Thyroid gland (tissue), 4 donors: ENCODE data around the gene CNBD2. TPM values are rescaled to one million over a fixed set of nuclear protein-coding genes. Genes with fewer than 3 reads are reported as not detected.
"Not testable (repeated sequence)": the region's sequence is repeated elsewhere in the genome, so short reads cannot be mapped to it uniquely, and the experiment has no call there.

Experiments used
- DNase-seq, 2 donors: peaks; one replicate each; pipeline ENCODE4 v3.0.0-alpha.2; 2019
- H3K27ac ChIP-seq, 3 donors: fragments of 200-600 bp; sonication (generic); 1 replicate in 2 of 3; 2 replicates in 1 of 3; pipeline ENCODE4 v1.5.1; 2016 to 2019; ENCODE audit warnings: mild to moderate bottlenecking in 1 of 3, moderate library complexity in 1 of 3
- H3K27me3 ChIP-seq: fragments of 200-600 bp; sonication (generic); one replicate; pipeline ENCODE4 v1.5.1; 2019
- H3K36me3 ChIP-seq, 2 donors: fragments of 200-600 bp; sonication (generic); one replicate each; pipeline ENCODE4 v1.5.1; 2016 to 2019
- H3K4me1 ChIP-seq, 2 donors: fragments of 200-600 bp; sonication (generic); one replicate each; pipeline ENCODE4 v1.5.1; 2017 to 2019
- H3K4me3 ChIP-seq, 3 donors: fragments of 200-600 bp; sonication (generic); replicated peaks in 1 of 3; 1 replicate in 2 of 3; 2 replicates in 1 of 3; pipeline ENCODE4 v1.5.1; 2016; ENCODE audit warnings: mild to moderate bottlenecking in 1 of 3
- H3K9me3 ChIP-seq: fragments of 200-600 bp; sonication (generic); one replicate; pipeline ENCODE4 v1.5.1; 2017
- POLR2A ChIP-seq, 2 donors: fragments of 450-650 bp; IDR thresholded peaks; one replicate each; pipeline ENCODE4 v1.6.1; 2017; ENCODE audit warnings: antibody characterized with exemption in 2 of 2, mild to moderate bottlenecking in 2 of 2, moderate library complexity in 1 of 2
- WGBS, 2 donors: methylation state at CpG; one replicate each; pipeline ENCODE4 v1.1.5; 2017; 5-methylcytosine and 5-hydroxymethylcytosine counted together
- intact Hi-C: fragments of 100-400 bp; cut with DNase I; formaldehyde crosslinking; loops from one replicate; pipeline ENCODE4 v1.15.1; 2023
- total RNA-seq, 4 donors: library from RNA; depleted of rRNA; stranded (reverse); fragments of >200 nt; gene quantifications; one replicate each; pipeline ENCODE4 v1.2.3, GENCODE V29; 2016
- TF ChIP-seq, protein P1 (sequence below), 6 experiments: fragments of 200-600 bp in 3 of 6; fragments of 450-650 bp in 3 of 6; sonication (generic) in 3 of 6; IDR thresholded peaks; one replicate each; pipeline ENCODE4 v1.5.1; 2016 to 2019; ENCODE audit warnings: antibody characterized with exemption in 6 of 6, mild to moderate bottlenecking in 2 of 6, inconsistent platforms in 1 of 6, moderate library complexity in 1 of 6

The CNBD2 gene
- total RNA-seq, 4 donors from 2014 or later, result 3.0 to 4.5 (median 3.8) TPM

- H3K4me1 ChIP-seq, result no peaks in the 10 kb centered on the region
- intact Hi-C loops, result loop anchor here (5.0 kb wide), 2 partner anchors 147 to 202 kb away; no protein-coding TSS in a partner anchor
- 3 to 8% methylated on average over 5 to 6 of the region's 6 CpGs for WGBS, 2 donors
- DNase-seq, result peak; percentile 90 to 91
- no peak overlapping the region for H3K4me3 ChIP-seq
- H3K9me3 ChIP-seq, result no peaks in the 10 kb centered on the region
- H3K36me3 ChIP-seq, result no peaks in the 10 kb centered on the region
- TF ChIP-seq, protein P1, sequence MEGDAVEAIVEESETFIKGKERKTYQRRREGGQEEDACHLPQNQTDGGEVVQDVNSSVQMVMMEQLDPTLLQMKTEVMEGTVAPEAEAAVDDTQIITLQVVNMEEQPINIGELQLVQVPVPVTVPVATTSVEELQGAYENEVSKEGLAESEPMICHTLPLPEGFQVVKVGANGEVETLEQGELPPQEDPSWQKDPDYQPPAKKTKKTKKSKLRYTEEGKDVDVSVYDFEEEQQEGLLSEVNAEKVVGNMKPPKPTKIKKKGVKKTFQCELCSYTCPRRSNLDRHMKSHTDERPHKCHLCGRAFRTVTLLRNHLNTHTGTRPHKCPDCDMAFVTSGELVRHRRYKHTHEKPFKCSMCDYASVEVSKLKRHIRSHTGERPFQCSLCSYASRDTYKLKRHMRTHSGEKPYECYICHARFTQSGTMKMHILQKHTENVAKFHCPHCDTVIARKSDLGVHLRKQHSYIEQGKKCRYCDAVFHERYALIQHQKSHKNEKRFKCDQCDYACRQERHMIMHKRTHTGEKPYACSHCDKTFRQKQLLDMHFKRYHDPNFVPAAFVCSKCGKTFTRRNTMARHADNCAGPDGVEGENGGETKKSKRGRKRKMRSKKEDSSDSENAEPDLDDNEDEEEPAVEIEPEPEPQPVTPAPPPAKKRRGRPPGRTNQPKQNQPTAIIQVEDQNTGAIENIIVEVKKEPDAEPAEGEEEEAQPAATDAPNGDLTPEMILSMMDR (IDR thresholded peaks at IDR 0.05), result peak; percentile 73 to 95 (median 88)
- TF ChIP-seq POLR2A (IDR thresholded peaks at IDR 0.05), result no peak
- no peak overlapping the region for H3K27ac ChIP-seq
- H3K27me3 ChIP-seq, result no peaks in the 10 kb centered on the region
These were observed 26.6 kb downstream of the CNBD2 start for GRCh38 chr20:35994994-35995453.

DNA sequence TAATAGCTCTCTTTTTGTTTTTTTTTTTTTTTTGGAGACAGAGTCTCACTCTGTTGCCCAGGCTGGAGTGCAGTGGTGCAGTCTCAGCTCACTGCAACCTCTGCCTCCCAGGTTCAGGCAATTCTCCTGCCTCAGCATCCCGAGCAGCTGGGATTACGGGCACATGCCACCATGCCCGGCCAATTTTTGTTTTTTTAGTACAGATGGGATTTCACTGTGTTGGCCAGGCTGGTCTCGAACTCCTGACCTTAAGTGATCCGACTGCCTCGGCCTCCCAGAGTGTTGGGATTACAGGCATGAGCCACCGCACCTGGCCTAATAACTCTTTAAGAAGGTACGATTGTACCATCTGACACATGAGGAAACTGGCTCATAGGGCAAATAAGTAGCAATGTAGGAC is 28.1 kb downstream of the CNBD2 start:
- not testable (repeated sequence) for H3K4me3 ChIP-seq, H3K9me3 ChIP-seq, H3K4me1 ChIP-seq, DNase-seq, H3K27ac ChIP-seq, H3K36me3 ChIP-seq, H3K27me3 ChIP-seq
- 93 to 95% methylated on average over 8 of the region's 8 CpGs for WGBS, 2 donors
- intact Hi-C loops, result loop anchor here (5.0 kb wide), 2 partner anchors 146 to 201 kb away; no protein-coding TSS in a partner anchor

- DNase-seq, H3K27me3 ChIP-seq, H3K27ac ChIP-seq, H3K4me3 ChIP-seq, H3K36me3 ChIP-seq, H3K4me1 ChIP-seq, H3K9me3 ChIP-seq, intact Hi-C loops: not testable (repeated sequence)
- 97% methylated on average over 6 of the region's 34 CpGs; no CpG with 5 or more reads in 1 of the 2 donors for WGBS, 2 donors
These were observed 32.9 kb downstream of the CNBD2 start for GRCh38 chr20:36001331-36001730.

GRCh38 chr20:36002855-36003254 is 34.5 kb downstream of the CNBD2 start:
- no peaks in the 10 kb centered on the region for H3K4me1 ChIP-seq
- intact Hi-C loops, result no loop called here
- no peak overlapping the region for H3K27ac ChIP-seq
- H3K4me3 ChIP-seq, result no peak overlapping the region
- H3K9me3 ChIP-seq, result no peaks in the 10 kb centered on the region
- H3K27me3 ChIP-seq, result no peaks in the 10 kb centered on the region
- no peak for TF ChIP-seq POLR2A (IDR thresholded peaks at IDR 0.05)
- TF ChIP-seq, protein P1 (IDR thresholded peaks at IDR 0.05), result no peak
- H3K36me3 ChIP-seq, result no peaks in the 10 kb centered on the region
- no peak for DNase-seq

- Histone ChIP-seq H3K4me1 (no peaks in the 10 kb centered on the region), H3K27me3 (no peaks in the 10 kb centered on the region), H3K36me3 (no peaks in the 10 kb centered on the region), H3K4me3 (no peak overlapping the region), H3K9me3 (no peaks in the 10 kb centered on the region), H3K27ac (no peak overlapping the region)
- TF ChIP-seq, protein P1 (IDR thresholded peaks at IDR 0.05), result no peak
- no peak for TF ChIP-seq POLR2A (IDR thresholded peaks at IDR 0.05)
- intact Hi-C loops, result no loop called here
- no peak for DNase-seq
- 80 to 84% methylated on average over 1 of the region's 1 CpG for WGBS, 2 donors
These were observed 35.7 kb downstream of the CNBD2 start for GRCh38 chr20:36004045-36004444.

GRCh38 chr20:36008461-36009035 is 40.2 kb downstream of the CNBD2 start:
- intact Hi-C loops, result no loop called here
- H3K4me3 ChIP-seq, result no peak overlapping the region
- H3K36me3 ChIP-seq, result no peaks in the 10 kb centered on the region
- no peak overlapping the region for H3K27ac ChIP-seq
- no peaks in the 10 kb centered on the region for H3K9me3 ChIP-seq
- TF ChIP-seq POLR2A (IDR thresholded peaks at IDR 0.05), result no peak
- TF ChIP-seq, protein P1 (IDR thresholded peaks at IDR 0.05), result no peak
- H3K27me3 ChIP-seq, result no peaks in the 10 kb centered on the region
- H3K4me1 ChIP-seq, result no peaks in the 10 kb centered on the region
- WGBS, 2 donors, result 87 to 96% methylated on average over 4 of the region's 4 CpGs
- DNase-seq, result no peak
